A673 (cell line): Measurements from ENCODE around the gene UQCRH. TPM values are rescaled to one million over a fixed set of nuclear protein-coding genes. Genes with fewer than 3 reads are reported as not detected.

Experiments used
- BruUV-seq: library from RNA; stranded (reverse); fragments of 400-500 nt; replicated peaks from 2 replicates; lab custom pipeline; 2021; lab: Mats Ljungman, UMichigan
- CTCF ChIA-PET: fragments of 300-600 bp; sonication (Branson Sonifier 250); formaldehyde crosslinking; loops from one replicate; lab custom pipeline; 2022; ENCODE audit warnings: antibody characterized with exemption; lab: Charles Lee
- POLR2A ChIA-PET: fragments of 300-600 bp; sonication (Branson Sonifier 250); formaldehyde crosslinking; loops from one replicate; lab custom pipeline; 2022; ENCODE audit warnings: antibody characterized with exemption; ENCODE audit not compliant: low non-redundant PET; lab: Charles Lee
- DNase-seq: peaks from one replicate; pipeline ENCODE4 v3.0.0-alpha.2; 2015; ENCODE audit warnings: low spot score
- H3K27ac ChIP-seq: fragments of 200-600 bp; sonication (generic); 2 replicates; pipeline ENCODE4 v1.5.1; 2016; ENCODE audit warnings: mixed run types, low read depth, mild to moderate bottlenecking, mixed read lengths, antibody characterized with exemption, low read length; ENCODE audit not compliant: poor library complexity, severe bottlenecking
- H3K27me3 ChIP-seq: fragments of 200-600 bp; sonication (generic); replicated peaks from 2 replicates; pipeline ENCODE4 v1.6.1; 2017; ENCODE audit warnings: mixed run types, low read depth, mild to moderate bottlenecking, mixed read lengths, antibody characterized with exemption, low read length; ENCODE audit not compliant: insufficient read depth, poor library complexity
- H3K36me3 ChIP-seq: fragments of 200-600 bp; sonication (generic); 2 replicates; pipeline ENCODE4 v1.6.1; 2016; ENCODE audit warnings: mixed run types, mild to moderate bottlenecking, mixed read lengths, antibody characterized with exemption, low read length; ENCODE audit not compliant: insufficient read depth, poor library complexity, severe bottlenecking
- H3K4me1 ChIP-seq: fragments of 200-600 bp; sonication (generic); 2 replicates; pipeline ENCODE4 v1.6.1; 2017; ENCODE audit warnings: mixed run types, mild to moderate bottlenecking, mixed read lengths, antibody characterized with exemption, low read length; ENCODE audit not compliant: insufficient read depth, poor library complexity, severe bottlenecking
- H3K4me3 ChIP-seq: fragments of 200-600 bp; sonication (generic); 2 replicates; pipeline ENCODE4 v1.5.1; 2016; ENCODE audit warnings: low read depth, mixed run types, mild to moderate bottlenecking, mixed read lengths, low read length; ENCODE audit not compliant: poor library complexity, severe bottlenecking
- H3K9me3 ChIP-seq: fragments of 200-600 bp; sonication (generic); 2 replicates; pipeline ENCODE4 v1.6.1; 2016; ENCODE audit warnings: mixed run types, low read depth, mild to moderate bottlenecking, mixed read lengths, antibody characterized with exemption, low read length; ENCODE audit not compliant: poor library complexity, severe bottlenecking
- CTCF ChIP-seq: fragments of 300-800, 200-600 bp; sonication (generic); conservative IDR thresholded peaks from 2 replicates; pipeline ENCODE4 v1.5.1; 2017; ENCODE audit warnings: low read depth, mild to moderate bottlenecking, antibody characterized with exemption, low read length, moderate library complexity, mixed read lengths
- EZH2 ChIP-seq: fragments of 200-600 bp; sonication (generic); IDR thresholded peaks from 2 replicates; pipeline ENCODE4 v1.6.1; 2017; ENCODE audit warnings: borderline replicate concordance, low read depth, mild to moderate bottlenecking, mixed read lengths, antibody characterized with exemption, low read length; ENCODE audit not compliant: poor library complexity, severe bottlenecking
- intact Hi-C: fragments of 100-400 bp; cut with micrococcal nuclease; formaldehyde crosslinking; loops from one replicate; pipeline ENCODE4 v1.10.0; 2022; ENCODE audit not compliant: unreplicated experiment
- total RNA-seq: library from RNA; stranded (reverse); gene quantifications from 2 replicates; pipeline ENCODE4 v1.2.3, GENCODE V29; 2021

Gene UQCRH
- total RNA-seq, 1 experiment from 2014 or later, result 567 TPM

GRCh38 chr1:46284058-46284457 lies 19.4 kb upstream of the UQCRH start:
- ChIA-PET CTCF (no interaction called here), POLR2A (interaction anchor here (0.8 kb wide), 1 partner anchor 13 kb away, joined by 6 read pairs; no protein-coding TSS in a partner anchor)
- Histone ChIP-seq H3K27me3 (no peaks in the 10 kb centered on the region), H3K27ac (no peak overlapping the region), H3K4me1 (peaks cover 18% of the 10 kb centered on the region), H3K9me3 (no peaks in the 10 kb centered on the region), H3K4me3 (no peak overlapping the region), H3K36me3 (peaks cover 50% of the 10 kb centered on the region)
- TF ChIP-seq EZH2 (no peak), CTCF (no peak)
- no TSS peak for BruUV-seq
- intact Hi-C loops, result no loop called here
- DNase-seq, result no peak

DNA sequence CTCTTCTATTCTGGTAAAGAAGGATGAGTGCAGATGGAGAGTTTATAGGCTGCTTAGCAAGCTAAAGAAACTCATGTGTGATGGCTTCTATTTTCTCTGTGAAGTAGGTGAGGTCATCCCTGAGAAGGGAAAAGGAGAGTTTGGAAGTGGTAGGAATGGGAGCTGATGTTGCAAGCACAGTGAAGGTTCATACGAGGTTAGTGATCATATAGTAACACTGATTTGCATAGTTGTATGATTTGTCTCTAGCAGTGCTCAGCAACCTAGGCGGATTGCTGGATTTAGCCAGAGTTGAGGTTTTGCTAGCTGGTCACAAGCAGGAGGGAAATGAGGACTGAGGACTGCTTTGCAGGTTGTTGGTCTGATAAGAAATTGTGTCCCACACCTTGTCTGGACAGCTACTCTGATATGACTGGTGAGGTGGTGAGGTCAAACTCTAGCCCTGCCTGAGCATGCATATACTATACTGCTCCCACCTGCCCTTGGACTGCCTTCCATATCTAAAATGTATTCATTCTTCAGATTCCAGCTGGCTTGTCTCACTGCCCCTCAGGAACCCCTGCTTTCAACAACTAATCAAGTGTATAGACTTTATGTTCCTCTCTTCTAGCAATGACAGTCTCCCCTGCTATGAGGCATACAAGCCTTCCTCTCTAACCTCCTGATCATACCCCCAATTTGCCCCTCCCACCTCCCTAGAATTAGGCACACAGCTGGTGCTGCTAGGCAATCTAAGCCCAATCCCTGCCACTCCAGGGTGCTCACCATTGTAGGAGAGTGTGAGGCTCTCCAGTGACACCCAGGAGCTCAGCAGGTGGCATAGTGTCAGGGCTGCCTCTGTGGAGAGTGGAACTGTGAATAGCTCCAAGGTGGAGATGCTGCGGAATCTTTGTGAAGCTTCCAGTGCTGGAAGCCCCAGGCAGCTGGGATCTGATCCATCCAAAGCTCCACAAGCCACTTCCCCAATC lies 18.6 kb upstream of the UQCRH start:
- DNase-seq, result peak; percentile 28
- intact Hi-C loops, result no loop called here
- Histone ChIP-seq H3K36me3 (peaks cover 42% of the 10 kb centered on the region), H3K9me3 (no peaks in the 10 kb centered on the region), H3K27me3 (no peaks in the 10 kb centered on the region), H3K4me1 (peaks cover 18% of the 10 kb centered on the region), H3K4me3 (no peak overlapping the region), H3K27ac (peak overlapping the region; percentile 85)
- ChIA-PET CTCF (no interaction called here), POLR2A (interaction anchor here (0.8 kb wide), 1 partner anchor 12 kb away, joined by 6 read pairs; no protein-coding TSS in a partner anchor)
- BruUV-seq, result no TSS peak
- TF ChIP-seq CTCF (no peak), EZH2 (no peak)

GRCh38 chr1:46285730-46286477 lies 17.6 kb upstream of the UQCRH start:
- Histone ChIP-seq H3K9me3 (no peaks in the 10 kb centered on the region), H3K36me3 (peaks cover 33% of the 10 kb centered on the region), H3K27me3 (no peaks in the 10 kb centered on the region), H3K4me1 (peaks cover 18% of the 10 kb centered on the region), H3K27ac (peak overlapping the region; percentile 85), H3K4me3 (no peak overlapping the region)
- peak; percentile 76 for DNase-seq
- ChIA-PET CTCF (no interaction called here), POLR2A (interaction anchor here (0.8 kb wide), 1 partner anchor 13 kb away, joined by 5 read pairs; no protein-coding TSS in a partner anchor)
- TF ChIP-seq CTCF (no peak), EZH2 (no peak)
- intact Hi-C loops, result no loop called here
- BruUV-seq, result no TSS peak
